HG03520 (cell line): ENCODE results near the gene CADPS2.
"Not testable (repeated sequence)": the region's sequence is repeated elsewhere in the genome, so short reads cannot be mapped to it uniquely, and the experiment has no call there.

Experiments used
- ATAC-seq: cut with Tn5 transposase; IDR thresholded peaks from one replicate; pipeline ENCODE4 v1.9.1; 2021; ENCODE audit warnings: mild to moderate bottlenecking, moderate library complexity; ENCODE audit not compliant: unreplicated experiment

The CADPS2 gene

GRCh38 chr7:122302761-122303530 is 583.3 kb downstream of the CADPS2 start:
- ATAC-seq, result no peak

- ATAC-seq, result no peak
These were observed 584.2 kb downstream of the CADPS2 start for GRCh38 chr7:122301858-122302760.

GRCh38 chr7:122300956-122301833 is 585.1 kb downstream of the CADPS2 start:
- no peak for ATAC-seq

- ATAC-seq, result no peak
These were observed 585.9 kb downstream of the CADPS2 start for GRCh38 chr7:122300211-122300932.

- no peak for ATAC-seq
These were observed 586.5 kb downstream of the CADPS2 start for GRCh38 chr7:122299624-122300210.

GRCh38 chr7:122298618-122299017 is 587.6 kb downstream of the CADPS2 start:
- no peak for ATAC-seq

GRCh38 chr7:122298131-122298530 is 588.1 kb downstream of the CADPS2 start:
- ATAC-seq, result no peak

- ATAC-seq, result no peak
These were observed 595.1 kb downstream of the CADPS2 start for GRCh38 chr7:122291189-122291588.

GRCh38 chr7:122290476-122290875 is 595.8 kb downstream of the CADPS2 start:
- no peak for ATAC-seq

- no peak for ATAC-seq
These were observed 596.8 kb downstream of the CADPS2 start for GRCh38 chr7:122289426-122289825.

- not testable (repeated sequence) for ATAC-seq
These were observed 601.7 kb downstream of the CADPS2 start for GRCh38 chr7:122284608-122285007.

- peak; percentile 67 for ATAC-seq
These were observed 613.1 kb downstream of the CADPS2 start for GRCh38 chr7:122273117-122273516.

GRCh38 chr7:122269241-122269640 is 617.0 kb downstream of the CADPS2 start:
- no peak for ATAC-seq
